Inflammatory macrophage (primary cell): ENCODE data around the gene NEK7.
"Not testable (repeated sequence)": the region's sequence is repeated elsewhere in the genome, so short reads cannot be mapped to it uniquely, and the experiment has no call there.

ENCODE experiments used
- DNase-seq, 2 donors: peaks; one replicate each; pipeline ENCODE4 v3.0.0-alpha.2; 2020 to 2022

NEK7 gene

GRCh38 chr1:198211696-198212095, 54.9 kb downstream of the NEK7 start:
- DNase-seq = no peak

- no peak for DNase-seq
Observed at GRCh38 chr1:198212126-198212525, 55.3 kb downstream of the NEK7 start.

GRCh38 chr1:198212675-198213074, 55.9 kb downstream of the NEK7 start:
- DNase-seq = peak; percentile 71 to 84

- DNase-seq = no peak
Observed at GRCh38 chr1:198214924-198215323, 58.1 kb downstream of the NEK7 start.

- DNase-seq = no peak
Observed at GRCh38 chr1:198220428-198220827, 63.6 kb downstream of the NEK7 start.

- DNase-seq = not testable (repeated sequence)
Observed at GRCh38 chr1:198227010-198227409, 70.2 kb downstream of the NEK7 start.

- DNase-seq = not testable (repeated sequence)
Observed at GRCh38 chr1:198227454-198227853, 70.7 kb downstream of the NEK7 start.

- no peak for DNase-seq
Observed at GRCh38 chr1:198228925-198229324, 72.1 kb downstream of the NEK7 start.

- no peak for DNase-seq
Observed at GRCh38 chr1:198231779-198232178, 75.0 kb downstream of the NEK7 start.

GRCh38 chr1:198232378-198232777, 75.6 kb downstream of the NEK7 start:
- DNase-seq = no peak

- DNase-seq = no peak
Observed at GRCh38 chr1:198232940-198233675, 76.3 kb downstream of the NEK7 start.

- peak in 1 of 2 donors; percentile 1 for DNase-seq
Observed at GRCh38 chr1:198234520-198235251, 77.9 kb downstream of the NEK7 start.

- DNase-seq = peak; percentile 85 to 90
Observed at GRCh38 chr1:198238121-198238520, 81.3 kb downstream of the NEK7 start.

- no peak for DNase-seq
Observed at GRCh38 chr1:198241553-198241952, 84.8 kb downstream of the NEK7 start.

- DNase-seq = no peak
Observed at GRCh38 chr1:198244772-198245171, 88.0 kb downstream of the NEK7 start.

GRCh38 chr1:198245379-198245778, 88.6 kb downstream of the NEK7 start:
- DNase-seq = peak; percentile 7 to 23

- DNase-seq = no peak
Observed at GRCh38 chr1:198246337-198246736, 89.5 kb downstream of the NEK7 start.

GRCh38 chr1:198253259-198253658, 96.5 kb downstream of the NEK7 start:
- DNase-seq = no peak

GRCh38 chr1:198253668-198254067, 96.9 kb downstream of the NEK7 start:
- DNase-seq = peak; percentile 22 to 26

- no peak for DNase-seq
Observed at GRCh38 chr1:198254521-198254920, 97.7 kb downstream of the NEK7 start.

GRCh38 chr1:198254948-198255347, 98.2 kb downstream of the NEK7 start:
- DNase-seq = no peak

- DNase-seq = no peak
Observed at GRCh38 chr1:198255784-198256183, 99.0 kb downstream of the NEK7 start.

GRCh38 chr1:198258491-198258890, 101.7 kb downstream of the NEK7 start:
- DNase-seq = no peak
